K562 (cell line): ENCODE data around the gene MAN2B1. TPM values are rescaled to one million over a fixed set of nuclear protein-coding genes. Genes with fewer than 3 reads are reported as not detected.

Source experiments
- CBX8 ChIP-seq: fragments of 200-600 bp; sonication (generic); IDR thresholded peaks from 2 replicates; pipeline ENCODE4 v1.6.1; 2012; ENCODE audit warnings: borderline replicate concordance, mixed run types, low read depth, mild to moderate bottlenecking, moderate library complexity, mixed read lengths, low read length, control low read depth, inconsistent platforms; ENCODE audit not compliant: poor library complexity, severe bottlenecking; ENCODE audit errors: extremely low read depth
- CREB1 ChIP-seq, 2 experiments: sonication (generic) in 1 of 2; formaldehyde crosslinking in 1 of 2; IDR thresholded peaks; 2 replicates each; pipeline versions ENCODE4 v1.6.1 to v1.8.0; 2012 to 2022; ENCODE audit warnings: inconsistent platforms in 1 of 2, mild to moderate bottlenecking in 1 of 2, missing genetic modification reagents in 1 of 2, moderate library complexity in 1 of 2
- FOXP1 ChIP-seq: sonication (generic); formaldehyde crosslinking; IDR thresholded peaks from 2 replicates; pipeline ENCODE4 v1.8.0; 2022; ENCODE audit warnings: mild to moderate bottlenecking, missing genetic modification reagents
- GABPB1 ChIP-seq: sonication (generic); formaldehyde crosslinking; IDR thresholded peaks from 2 replicates; pipeline ENCODE4 v1.8.0; 2022; ENCODE audit warnings: mild to moderate bottlenecking, missing genetic modification reagents
- KLF1 ChIP-seq: fragments of 450-650 bp; IDR thresholded peaks from 2 replicates; pipeline ENCODE4 v1.6.1; 2016; ENCODE audit warnings: missing genetic modification characterization, missing compliant biosample characterization
- KLF13 ChIP-seq: fragments of 450-650 bp; IDR thresholded peaks from 2 replicates; pipeline ENCODE4 v1.6.1; 2016; ENCODE audit warnings: missing genetic modification characterization, low read depth, mild to moderate bottlenecking, missing compliant biosample characterization, moderate library complexity, borderline replicate concordance
- MBD2 ChIP-seq: sonication (generic); IDR thresholded peaks from 2 replicates; pipeline ENCODE4 v1.6.1; 2016; ENCODE audit warnings: low read depth, borderline replicate concordance
- NFIC ChIP-seq: fragments of 450-650 bp; IDR thresholded peaks from 2 replicates; pipeline ENCODE4 v1.6.1; 2017; ENCODE audit warnings: mild to moderate bottlenecking, inconsistent platforms
- NRF1 ChIP-seq, 2 experiments: fragments of 450-650 bp; IDR thresholded peaks in 1 of 2; conservative IDR thresholded peaks in 1 of 2; 2 replicates each; pipeline ENCODE4 v1.6.1; 2014; ENCODE audit warnings: mild to moderate bottlenecking in 2 of 2
- POLR2AphosphoS2 ChIP-seq: IDR thresholded peaks from 2 replicates; pipeline ENCODE4 v1.6.1; 2012; ENCODE audit warnings: low read length, improper control_type of control experiment
- POLR2G ChIP-seq: fragments of 200-400 bp; formaldehyde crosslinking; IDR thresholded peaks from 2 replicates; pipeline ENCODE4 v1.6.1; 2017; ENCODE audit warnings: low read depth, mild to moderate bottlenecking, antibody characterized with exemption, low read length, moderate library complexity
- RBM15 ChIP-seq: fragments of 200-400 bp; formaldehyde crosslinking; IDR thresholded peaks from 2 replicates; pipeline ENCODE4 v1.6.1; 2018; ENCODE audit warnings: mild to moderate bottlenecking, low read length, moderate library complexity; ENCODE audit not compliant: insufficient read depth
- RBM22 ChIP-seq: fragments of 200-400 bp; formaldehyde crosslinking; IDR thresholded peaks from 2 replicates; pipeline ENCODE4 v1.6.1; 2018; ENCODE audit warnings: low read length, low read depth; ENCODE audit not compliant: poor library complexity, severe bottlenecking
- SMC3 ChIP-seq: conservative IDR thresholded peaks from 2 replicates; pipeline ENCODE4 v1.6.1; 2011; ENCODE audit warnings: low read depth, low read length, improper control_type of control experiment; ENCODE audit not compliant: insufficient read depth
- ZNF174 ChIP-seq: fragments of 250-450 bp; sonication (Bioruptor Pico); IDR thresholded peaks from 2 replicates; pipeline ENCODE4 v1.4.0; 2020; ENCODE audit warnings: mild to moderate bottlenecking
- polyA plus RNA-seq, 8 experiments: library from polyadenylated mRNA; depleted of rRNA in 4 of 8; stranded (reverse) in 5 of 8; unstranded in 3 of 8; fragments of >200 nt; fragmentation: Nextera tagmentation in 2 of 8; fragmentation: Illumina TruSeq in 1 of 8; extraction: Ambion mirVana in 2 of 8; extraction: Trizol in 1 of 8; gene quantifications; 2 replicates each; pipeline versions ENCODE4 v1.2.1 to v1.2.3, GENCODE V29; 2011 to 2014; ENCODE audit warnings: inconsistent platforms in 1 of 8, missing spikeins in 1 of 8
- total RNA-seq, 7 experiments: library from RNA; depleted of rRNA in 6 of 7; stranded (reverse); fragments of >200 nt in 6 of 7; fragmentation: Illumina TruSeq in 2 of 7; extraction: Trizol in 2 of 7; gene quantifications; 2 replicates each; pipeline versions ENCODE4 v1.2.1 to v1.2.3, GENCODE V29; 2011 to 2021; ENCODE audit warnings: low replicate concordance in 1 of 7
- TF ChIP-seq, protein P1 (sequence below): fragments of 450-650 bp; formaldehyde crosslinking; IDR thresholded peaks from 2 replicates; pipeline ENCODE4 v1.4.0; 2022; ENCODE audit warnings: missing genetic modification characterization
- TF ChIP-seq, protein P2 (sequence below): sonication (generic); formaldehyde crosslinking; IDR thresholded peaks from 2 replicates; pipeline ENCODE4 v1.8.0; 2022; ENCODE audit warnings: missing genetic modification reagents, mild to moderate bottlenecking, moderate library complexity, borderline replicate concordance
- TF ChIP-seq, protein P3 (sequence below): fragments of 250-450 bp; sonication (Bioruptor Pico); IDR thresholded peaks from 2 replicates; pipeline ENCODE4 v1.4.0; 2020; ENCODE audit warnings: mild to moderate bottlenecking
- TF ChIP-seq, protein P4 (sequence below), 3 experiments: IDR thresholded peaks in 2 of 3; conservative IDR thresholded peaks in 1 of 3; 2 replicates each; pipeline ENCODE4 v1.5.1; 2011 to 2012; ENCODE audit warnings: low read length in 3 of 3, mild to moderate bottlenecking in 3 of 3, control low read depth in 2 of 3, improper control_type of control experiment in 1 of 3, inconsistent platforms in 1 of 3, low read depth in 1 of 3, mixed read lengths in 1 of 3, moderate library complexity in 1 of 3; ENCODE audit not compliant: insufficient read depth in 2 of 3
- TF ChIP-seq, protein P5 (sequence below): fragments of 250-450 bp; sonication (Bioruptor Pico); IDR thresholded peaks from 2 replicates; pipeline ENCODE4 v1.9.0; 2021; ENCODE audit warnings: mild to moderate bottlenecking

Gene MAN2B1
- total and polyA plus RNA-seq, 9 of the 15 experiments (the other 6 are each of a cell fraction or from before 2014, with no cell fraction given), result 0.59 to 33.8 (median 11.4) TPM

DNA sequence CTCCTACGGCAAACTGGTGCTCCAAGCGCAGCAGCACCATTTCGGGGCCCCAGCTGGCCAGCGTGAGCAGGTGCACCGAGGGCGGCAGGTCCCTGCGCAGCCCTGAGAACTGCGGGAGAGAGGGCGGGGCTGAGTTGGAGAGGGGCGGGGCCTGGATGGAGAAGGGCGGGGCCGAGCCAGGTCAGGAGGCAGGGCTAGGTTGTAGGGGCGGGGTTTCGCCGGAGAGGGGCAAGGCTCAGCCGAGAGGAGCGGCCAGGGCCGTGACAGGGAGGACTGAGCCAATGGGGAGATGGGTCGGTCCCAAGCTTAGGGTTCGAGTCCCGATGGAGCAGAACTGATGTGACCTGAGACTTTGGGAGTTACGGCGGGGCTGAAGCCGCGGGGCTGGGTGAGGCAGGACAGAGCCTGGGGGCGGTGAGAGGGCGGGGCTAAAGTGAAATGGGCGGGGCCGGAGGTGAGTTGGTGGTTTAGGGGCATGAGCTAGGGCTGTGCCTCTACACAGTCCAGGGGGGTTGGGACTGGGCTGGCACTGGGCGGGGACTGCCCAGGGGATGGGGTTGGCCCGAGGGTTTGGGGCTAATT, 19.0 kb downstream of the MAN2B1 start (continued):
- TF ChIP-seq, protein P1, sequence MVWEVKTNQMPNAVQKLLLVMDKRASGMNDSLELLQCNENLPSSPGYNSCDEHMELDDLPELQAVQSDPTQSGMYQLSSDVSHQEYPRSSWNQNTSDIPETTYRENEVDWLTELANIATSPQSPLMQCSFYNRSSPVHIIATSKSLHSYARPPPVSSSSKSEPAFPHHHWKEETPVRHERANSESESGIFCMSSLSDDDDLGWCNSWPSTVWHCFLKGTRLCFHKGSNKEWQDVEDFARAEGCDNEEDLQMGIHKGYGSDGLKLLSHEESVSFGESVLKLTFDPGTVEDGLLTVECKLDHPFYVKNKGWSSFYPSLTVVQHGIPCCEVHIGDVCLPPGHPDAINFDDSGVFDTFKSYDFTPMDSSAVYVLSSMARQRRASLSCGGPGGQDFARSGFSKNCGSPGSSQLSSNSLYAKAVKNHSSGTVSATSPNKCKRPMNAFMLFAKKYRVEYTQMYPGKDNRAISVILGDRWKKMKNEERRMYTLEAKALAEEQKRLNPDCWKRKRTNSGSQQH (CRISPR knock-in tag), result no peak
- TF ChIP-seq FOXP1 (CRISPR knock-in tag) (no peak), SMC3 (0 out of 2 replicates have a peak, but pooled peaks have one; percentile 3), RBM15 (no peak), NFIC (no peak), NRF1 (conservative IDR thresholded peaks at IDR 0.05 in 1 of 2, IDR thresholded peaks at IDR 0.05 in 1 of 2) (peak; percentile 86 to 88), CBX8 (no peak), POLR2AphosphoS2 (0 out of 2 replicates have a peak, but pooled peaks have one; percentile 24), GABPB1 (CRISPR knock-in tag) (no peak), KLF1 (tag) (no peak), KLF13 (no peak), POLR2G (0 out of 2 replicates have a peak, but pooled peaks have one; percentile 24), ZNF174 (no peak), MBD2 (0 out of 2 replicates have a peak, but pooled peaks have one; percentile 14), CREB1 (IDR thresholded peaks at IDR 0.05) (no peak), CREB1 (CRISPR knock-in tag; IDR thresholded peaks at IDR 0.05) (no peak), RBM22 (no peak)
- TF ChIP-seq, protein P2, sequence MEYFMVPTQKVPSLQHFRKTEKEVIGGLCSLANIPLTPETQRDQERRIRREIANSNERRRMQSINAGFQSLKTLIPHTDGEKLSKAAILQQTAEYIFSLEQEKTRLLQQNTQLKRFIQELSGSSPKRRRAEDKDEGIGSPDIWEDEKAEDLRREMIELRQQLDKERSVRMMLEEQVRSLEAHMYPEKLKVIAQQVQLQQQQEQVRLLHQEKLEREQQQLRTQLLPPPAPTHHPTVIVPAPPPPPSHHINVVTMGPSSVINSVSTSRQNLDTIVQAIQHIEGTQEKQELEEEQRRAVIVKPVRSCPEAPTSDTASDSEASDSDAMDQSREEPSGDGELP, result peak; percentile 24; the same call in 1 of the 2 replicates
- TF ChIP-seq, protein P3, sequence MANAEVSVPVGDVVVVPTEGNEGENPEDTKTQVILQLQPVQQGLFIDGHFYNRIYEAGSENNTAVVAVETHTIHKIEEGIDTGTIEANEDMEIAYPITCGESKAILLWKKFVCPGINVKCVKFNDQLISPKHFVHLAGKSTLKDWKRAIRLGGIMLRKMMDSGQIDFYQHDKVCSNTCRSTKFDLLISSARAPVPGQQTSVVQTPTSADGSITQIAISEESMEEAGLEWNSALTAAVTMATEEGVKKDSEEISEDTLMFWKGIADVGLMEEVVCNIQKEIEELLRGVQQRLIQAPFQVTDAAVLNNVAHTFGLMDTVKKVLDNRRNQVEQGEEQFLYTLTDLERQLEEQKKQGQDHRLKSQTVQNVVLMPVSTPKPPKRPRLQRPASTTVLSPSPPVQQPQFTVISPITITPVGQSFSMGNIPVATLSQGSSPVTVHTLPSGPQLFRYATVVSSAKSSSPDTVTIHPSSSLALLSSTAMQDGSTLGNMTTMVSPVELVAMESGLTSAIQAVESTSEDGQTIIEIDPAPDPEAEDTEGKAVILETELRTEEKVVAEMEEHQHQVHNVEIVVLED (CRISPR knock-in tag), result no peak
- TF ChIP-seq, protein P4, sequence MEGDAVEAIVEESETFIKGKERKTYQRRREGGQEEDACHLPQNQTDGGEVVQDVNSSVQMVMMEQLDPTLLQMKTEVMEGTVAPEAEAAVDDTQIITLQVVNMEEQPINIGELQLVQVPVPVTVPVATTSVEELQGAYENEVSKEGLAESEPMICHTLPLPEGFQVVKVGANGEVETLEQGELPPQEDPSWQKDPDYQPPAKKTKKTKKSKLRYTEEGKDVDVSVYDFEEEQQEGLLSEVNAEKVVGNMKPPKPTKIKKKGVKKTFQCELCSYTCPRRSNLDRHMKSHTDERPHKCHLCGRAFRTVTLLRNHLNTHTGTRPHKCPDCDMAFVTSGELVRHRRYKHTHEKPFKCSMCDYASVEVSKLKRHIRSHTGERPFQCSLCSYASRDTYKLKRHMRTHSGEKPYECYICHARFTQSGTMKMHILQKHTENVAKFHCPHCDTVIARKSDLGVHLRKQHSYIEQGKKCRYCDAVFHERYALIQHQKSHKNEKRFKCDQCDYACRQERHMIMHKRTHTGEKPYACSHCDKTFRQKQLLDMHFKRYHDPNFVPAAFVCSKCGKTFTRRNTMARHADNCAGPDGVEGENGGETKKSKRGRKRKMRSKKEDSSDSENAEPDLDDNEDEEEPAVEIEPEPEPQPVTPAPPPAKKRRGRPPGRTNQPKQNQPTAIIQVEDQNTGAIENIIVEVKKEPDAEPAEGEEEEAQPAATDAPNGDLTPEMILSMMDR (IDR thresholded peaks at IDR 0.05 in 2 of 3, conservative IDR thresholded peaks at IDR 0.05 in 1 of 3; ENCODE audit: insufficient read depth in 2 of 3, low read depth in 1 of 3, low read length in 3 of 3), result 0 out of 6 replicates have a peak, but pooled peaks of 1 of the 3 experiments have one; percentile 22
- TF ChIP-seq, protein P5, sequence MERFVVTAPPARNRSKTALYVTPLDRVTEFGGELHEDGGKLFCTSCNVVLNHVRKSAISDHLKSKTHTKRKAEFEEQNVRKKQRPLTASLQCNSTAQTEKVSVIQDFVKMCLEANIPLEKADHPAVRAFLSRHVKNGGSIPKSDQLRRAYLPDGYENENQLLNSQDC (CRISPR knock-in tag), result no peak
